Naive thymus-derived CD8-positive, alpha-beta T cell (primary cell): ENCODE data around the gene NKX2-1. TPM values are rescaled to one million over a fixed set of nuclear protein-coding genes. Genes with fewer than 3 reads are reported as not detected.

ENCODE experiments used
- ATAC-seq, 2 donors: fragments of 150-1000 bp; cut with Tn5 transposase in 1 of 2; sonication (Bioruptor Pico), chemical (Tn5 transposase) in 1 of 2; 1 replicate in 1 of 2; 2 replicates in 1 of 2; pipeline ENCODE4 v1.10.0; 2021; ENCODE audit warnings: mild to moderate bottlenecking in 2 of 2, moderate library complexity in 2 of 2
- POLR2A ChIA-PET: fragments of 350-600 bp; sonication (Branson Sonifier 250); formaldehyde crosslinking; loops from one replicate; lab custom pipeline; 2021; ENCODE audit warnings: antibody characterized with exemption; lab: Charles Lee
- DNase-seq, 10 donors: peaks; one replicate each; pipeline versions ENCODE4 v3.0.0 to v3.0.0-alpha.2; 2020 to 2022
- H3K27ac Mint-ChIP-seq, 10 donors: one replicate each; pipeline ENCODE4 v1.8.0; 2020 to 2022; ENCODE audit warnings: mild to moderate bottlenecking in 10 of 10, mixed read lengths in 10 of 10, moderate library complexity in 4 of 10, inconsistent platforms in 1 of 10
- H3K27me3 Mint-ChIP-seq, 5 donors: one replicate each; pipeline ENCODE4 v1.8.0; 2021 to 2022; ENCODE audit warnings: mixed read lengths in 5 of 5
- H3K36me3 Mint-ChIP-seq, 3 donors: one replicate each; pipeline ENCODE4 v1.8.0; 2020 to 2022; ENCODE audit warnings: mixed read lengths in 3 of 3, mild to moderate bottlenecking in 2 of 3, inconsistent platforms in 1 of 3
- H3K4me1 Mint-ChIP-seq, 4 donors: one replicate each; pipeline ENCODE4 v1.8.0; 2021 to 2022; ENCODE audit warnings: mixed read lengths in 4 of 4
- H3K4me3 Mint-ChIP-seq, 10 donors: one replicate each; pipeline ENCODE4 v1.8.0; 2020 to 2022; ENCODE audit warnings: mild to moderate bottlenecking in 10 of 10, mixed read lengths in 10 of 10, moderate library complexity in 6 of 10, inconsistent platforms in 1 of 10
- H3K9me3 Mint-ChIP-seq, 9 donors: one replicate each; pipeline ENCODE4 v1.8.0; 2020 to 2022; ENCODE audit warnings: mixed read lengths in 9 of 9, mild to moderate bottlenecking in 3 of 9, inconsistent platforms in 1 of 9, moderate library complexity in 1 of 9
- polyA plus RNA-seq, 3 donors: library from polyadenylated mRNA; unstranded; fragments of 300-500 nt; fragmentation: Illumina TruSeq; gene quantifications; one replicate each; pipeline ENCODE4 v1.2.3, GENCODE V29; 2021
- total RNA-seq, 8 experiments: library from RNA in 2 of 8; stranded (reverse) in 2 of 8; gene quantifications; one replicate each; pipeline ENCODE4 v1.2.3 and lab custom pipeline; 2021 to 2026

NKX2-1 gene
- total and polyA plus RNA-seq, 5 experiments from 2014 or later, result not detected

GRCh38 chr14:36522972-36523715 lies 3.1 kb upstream of the NKX2-1 start:
- no peak for DNase-seq
- ATAC-seq, result no peak
- H3K4me1 Mint-ChIP-seq, result peaks cover 8 to 41% (median 23%) of the 10 kb centered on the region in 4 donors
- peaks cover 0 to 13% (median 2%) of the 10 kb centered on the region in 3 donors for H3K36me3 Mint-ChIP-seq
- peaks cover 48 to 81% (median 62%) of the 10 kb centered on the region in 5 donors for H3K27me3 Mint-ChIP-seq
- H3K27ac Mint-ChIP-seq, result peak overlapping the region in 1 of 10 donors; percentile 40
- H3K9me3 Mint-ChIP-seq, result peaks cover 0 to 10% (median 5%) of the 10 kb centered on the region in 9 donors
- peak overlapping the region in 2 of 10 donors; percentile 7 to 13 for H3K4me3 Mint-ChIP-seq
- POLR2A ChIA-PET, result no interaction called here

GRCh38 chr14:36522347-36522971 lies 2.4 kb upstream of the NKX2-1 start:
- H3K4me1 Mint-ChIP-seq, result peaks cover 8 to 41% (median 23%) of the 10 kb centered on the region in 4 donors
- peaks cover 0 to 10% (median 2%) of the 10 kb centered on the region in 3 donors for H3K36me3 Mint-ChIP-seq
- no peak overlapping the region for H3K27ac Mint-ChIP-seq
- ATAC-seq (no peak), DNase-seq (no peak)
- H3K9me3 Mint-ChIP-seq, result peaks cover 0 to 10% (median 0%) of the 10 kb centered on the region in 9 donors
- POLR2A ChIA-PET, result no interaction called here
- H3K4me3 Mint-ChIP-seq, result peak overlapping the region in 6 of 10 donors; percentile 4 to 78 (median 40)
- H3K27me3 Mint-ChIP-seq, result peaks cover 41 to 74% (median 55%) of the 10 kb centered on the region in 5 donors

- DNase-seq (no peak), ATAC-seq (no peak)
- Mint-ChIP-seq H3K36me3 (peaks cover 0 to 6% (median 2%) of the 10 kb centered on the region in 3 donors), H3K27ac (no peak overlapping the region), H3K4me1 (peaks cover 8 to 41% (median 23%) of the 10 kb centered on the region in 4 donors), H3K27me3 (peaks cover 35 to 71% (median 53%) of the 10 kb centered on the region in 5 donors), H3K9me3 (peaks cover 0 to 8% (median 0%) of the 10 kb centered on the region in 9 donors), H3K4me3 (peak overlapping the region in 7 of 10 donors; percentile 15 to 78 (median 39))
- POLR2A ChIA-PET, result no interaction called here
These were observed 1.7 kb upstream of the NKX2-1 start for GRCh38 chr14:36521598-36522345.

- H3K27ac Mint-ChIP-seq, result no peak overlapping the region
- POLR2A ChIA-PET, result no interaction called here
- H3K4me3 Mint-ChIP-seq, result peak overlapping the region in 9 of 10 donors; percentile 12 to 78 (median 55)
- peaks cover 8 to 41% (median 22%) of the 10 kb centered on the region in 4 donors for H3K4me1 Mint-ChIP-seq
- ATAC-seq (no peak), DNase-seq (no peak)
- peaks cover 0 to 6% (median 0%) of the 10 kb centered on the region in 9 donors for H3K9me3 Mint-ChIP-seq
- peaks cover 0 to 2% (median 0%) of the 10 kb centered on the region in 3 donors for H3K36me3 Mint-ChIP-seq
- peaks cover 32 to 71% (median 50%) of the 10 kb centered on the region in 5 donors for H3K27me3 Mint-ChIP-seq
These were observed 831 bp upstream of the NKX2-1 start for GRCh38 chr14:36520601-36521525.

GRCh38 chr14:36518586-36519430 lies 1.2 kb downstream of the NKX2-1 start:
- H3K9me3 Mint-ChIP-seq, result peaks cover 0 to 10% (median 0%) of the 10 kb centered on the region in 9 donors
- peak overlapping the region in 1 of 10 donors; percentile 7 for H3K27ac Mint-ChIP-seq
- peaks cover 31 to 72% (median 54%) of the 10 kb centered on the region in 5 donors for H3K27me3 Mint-ChIP-seq
- ATAC-seq, result no peak
- POLR2A ChIA-PET, result no interaction called here
- peaks cover 7 to 32% (median 18%) of the 10 kb centered on the region in 4 donors for H3K4me1 Mint-ChIP-seq
- H3K4me3 Mint-ChIP-seq, result peak overlapping the region; percentile 22 to 81 (median 70)
- H3K36me3 Mint-ChIP-seq, result peaks cover 0 to 2% (median 0%) of the 10 kb centered on the region in 3 donors
- DNase-seq, result no peak

- peaks cover 7 to 32% (median 17%) of the 10 kb centered on the region in 4 donors for H3K4me1 Mint-ChIP-seq
- no peak overlapping the region for H3K4me3 Mint-ChIP-seq
- ATAC-seq (no peak), DNase-seq (no peak)
- peaks cover 0 to 10% (median 0%) of the 10 kb centered on the region in 9 donors for H3K9me3 Mint-ChIP-seq
- H3K27me3 Mint-ChIP-seq, result peaks cover 24 to 72% (median 51%) of the 10 kb centered on the region in 5 donors
- peaks cover 0 to 2% (median 0%) of the 10 kb centered on the region in 3 donors for H3K36me3 Mint-ChIP-seq
- no peak overlapping the region for H3K27ac Mint-ChIP-seq
- POLR2A ChIA-PET, result no interaction called here
These were observed 1.9 kb downstream of the NKX2-1 start for GRCh38 chr14:36518031-36518585.

- POLR2A ChIA-PET, result no interaction called here
- Mint-ChIP-seq H3K4me1 (peaks cover 7 to 27% (median 17%) of the 10 kb centered on the region in 4 donors), H3K27me3 (peaks cover 26 to 72% (median 54%) of the 10 kb centered on the region in 5 donors), H3K9me3 (peaks cover 0 to 8% (median 0%) of the 10 kb centered on the region in 9 donors), H3K27ac (no peak overlapping the region), H3K36me3 (peaks cover 0 to 2% (median 0%) of the 10 kb centered on the region in 3 donors), H3K4me3 (no peak overlapping the region)
- DNase-seq (no peak), ATAC-seq (no peak)
These were observed 2.6 kb downstream of the NKX2-1 start for GRCh38 chr14:36517242-36518030.

- Mint-ChIP-seq H3K36me3 (no peaks in the 10 kb centered on the region), H3K9me3 (peaks cover 0 to 8% (median 0%) of the 10 kb centered on the region in 9 donors), H3K4me1 (peaks cover 5 to 25% (median 14%) of the 10 kb centered on the region in 4 donors), H3K4me3 (peak overlapping the region in 2 of 10 donors; percentile 32 to 34), H3K27me3 (peaks cover 30 to 72% (median 54%) of the 10 kb centered on the region in 5 donors), H3K27ac (no peak overlapping the region)
- POLR2A ChIA-PET, result no interaction called here
- ATAC-seq, result no peak
- DNase-seq, result no peak
These were observed 3.3 kb downstream of the NKX2-1 start for GRCh38 chr14:36516719-36517241.

- peaks cover 31 to 70% (median 53%) of the 10 kb centered on the region in 5 donors for H3K27me3 Mint-ChIP-seq
- no peak overlapping the region for H3K27ac Mint-ChIP-seq
- no peak overlapping the region for H3K4me3 Mint-ChIP-seq
- no peaks in the 10 kb centered on the region for H3K36me3 Mint-ChIP-seq
- peaks cover 4 to 20% (median 10%) of the 10 kb centered on the region in 4 donors for H3K4me1 Mint-ChIP-seq
- no peak for DNase-seq
- no peak for ATAC-seq
- H3K9me3 Mint-ChIP-seq, result peaks cover 0 to 8% (median 0%) of the 10 kb centered on the region in 9 donors
- POLR2A ChIA-PET, result no interaction called here
These were observed 3.9 kb downstream of the NKX2-1 start for GRCh38 chr14:36515896-36516718.
